GM12801 (cell line): ENCODE results near the gene SYT7.

Experiments used
- TF ChIP-seq, protein P1 (sequence below): IDR thresholded peaks from one replicate; pipeline ENCODE4 v1.5.1; 2011; ENCODE audit warnings: control low read depth; ENCODE audit not compliant: insufficient read length; ENCODE audit errors: extremely low read depth

Gene SYT7

DNA sequence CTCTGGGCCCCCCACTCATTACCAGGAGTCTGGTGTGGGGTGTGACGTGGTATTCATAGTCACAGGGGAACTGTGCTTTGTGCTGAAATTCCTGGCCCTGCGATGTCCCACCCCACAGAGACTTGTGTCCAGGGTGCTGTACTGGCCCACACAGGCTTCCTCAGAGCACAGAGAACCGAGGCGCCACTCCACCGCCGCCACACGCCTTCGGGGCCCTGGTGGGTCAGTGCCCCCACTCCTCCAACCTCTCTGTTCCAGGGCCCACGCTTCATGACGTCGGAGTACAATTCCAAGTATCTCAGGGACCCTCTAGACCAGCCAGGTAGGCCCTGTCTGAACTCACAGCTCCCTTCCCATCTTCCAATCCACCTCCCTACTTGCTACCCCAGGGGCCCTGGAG, 95.8 kb downstream of the SYT7 start:
- TF ChIP-seq, protein P1, sequence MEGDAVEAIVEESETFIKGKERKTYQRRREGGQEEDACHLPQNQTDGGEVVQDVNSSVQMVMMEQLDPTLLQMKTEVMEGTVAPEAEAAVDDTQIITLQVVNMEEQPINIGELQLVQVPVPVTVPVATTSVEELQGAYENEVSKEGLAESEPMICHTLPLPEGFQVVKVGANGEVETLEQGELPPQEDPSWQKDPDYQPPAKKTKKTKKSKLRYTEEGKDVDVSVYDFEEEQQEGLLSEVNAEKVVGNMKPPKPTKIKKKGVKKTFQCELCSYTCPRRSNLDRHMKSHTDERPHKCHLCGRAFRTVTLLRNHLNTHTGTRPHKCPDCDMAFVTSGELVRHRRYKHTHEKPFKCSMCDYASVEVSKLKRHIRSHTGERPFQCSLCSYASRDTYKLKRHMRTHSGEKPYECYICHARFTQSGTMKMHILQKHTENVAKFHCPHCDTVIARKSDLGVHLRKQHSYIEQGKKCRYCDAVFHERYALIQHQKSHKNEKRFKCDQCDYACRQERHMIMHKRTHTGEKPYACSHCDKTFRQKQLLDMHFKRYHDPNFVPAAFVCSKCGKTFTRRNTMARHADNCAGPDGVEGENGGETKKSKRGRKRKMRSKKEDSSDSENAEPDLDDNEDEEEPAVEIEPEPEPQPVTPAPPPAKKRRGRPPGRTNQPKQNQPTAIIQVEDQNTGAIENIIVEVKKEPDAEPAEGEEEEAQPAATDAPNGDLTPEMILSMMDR, result no peak

DNA sequence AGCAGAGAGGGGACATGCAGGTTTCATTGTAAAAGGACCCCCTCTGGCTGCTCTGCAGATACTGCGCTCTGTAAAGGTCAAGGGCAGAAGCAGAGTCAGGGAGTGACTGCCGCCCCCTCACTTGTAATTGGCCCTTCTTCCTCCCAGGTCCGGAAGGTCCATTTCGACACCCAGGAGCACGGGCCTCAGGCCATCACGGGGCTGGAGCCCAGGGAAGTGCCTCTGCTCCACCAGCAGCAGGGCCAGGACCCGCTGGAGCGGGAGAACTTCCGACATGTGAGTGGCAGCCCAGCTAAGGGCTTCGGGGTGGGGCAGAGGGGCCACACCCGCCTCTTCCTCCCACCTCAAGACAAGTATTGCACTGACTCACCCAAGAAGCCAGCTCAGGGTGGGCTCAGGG, 96.3 kb downstream of the SYT7 start:
- TF ChIP-seq, protein P1, result no peak

DNA sequence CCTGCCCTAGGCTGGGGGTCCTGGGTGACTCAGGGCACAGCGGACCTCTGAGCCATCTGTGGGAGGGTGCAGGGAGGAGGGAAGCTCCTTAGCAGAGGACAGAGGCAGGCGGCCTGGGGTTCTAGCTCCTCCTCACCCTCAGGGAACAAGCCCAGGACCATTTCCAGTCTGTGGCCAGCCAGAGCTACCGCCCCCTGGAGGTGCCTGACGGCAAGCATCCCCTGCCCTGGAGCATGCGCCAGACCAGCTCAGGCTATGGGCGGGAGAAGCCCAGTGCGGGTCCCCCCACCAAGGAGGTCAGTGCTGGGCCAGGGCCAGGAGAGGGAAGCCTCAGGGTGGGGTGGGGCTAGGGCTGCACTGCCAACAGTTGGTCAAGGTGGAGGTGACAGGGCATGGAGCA, 98.4 kb downstream of the SYT7 start:
- TF ChIP-seq, protein P1, result no peak

DNA sequence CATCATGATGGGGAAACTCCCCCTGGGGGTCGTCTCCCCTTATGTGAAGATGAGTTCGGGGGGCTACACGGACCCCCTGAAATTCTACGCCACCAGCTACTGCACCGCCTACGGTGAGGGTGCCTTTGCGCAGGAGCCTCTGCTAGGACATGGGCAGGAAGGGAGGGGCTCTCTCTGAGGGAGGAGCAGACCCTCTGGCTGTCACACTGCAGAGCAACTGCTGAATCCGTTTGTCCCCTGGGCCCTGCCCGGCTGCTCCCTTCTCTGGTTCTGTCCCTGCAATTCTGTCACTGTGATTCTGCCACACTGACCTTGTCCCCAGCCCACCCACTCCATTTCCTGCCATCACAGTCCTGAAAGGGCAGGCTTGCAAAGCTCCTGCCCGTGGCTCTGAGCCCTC, 99.1 kb downstream of the SYT7 start:
- TF ChIP-seq, protein P1, result no peak

DNA sequence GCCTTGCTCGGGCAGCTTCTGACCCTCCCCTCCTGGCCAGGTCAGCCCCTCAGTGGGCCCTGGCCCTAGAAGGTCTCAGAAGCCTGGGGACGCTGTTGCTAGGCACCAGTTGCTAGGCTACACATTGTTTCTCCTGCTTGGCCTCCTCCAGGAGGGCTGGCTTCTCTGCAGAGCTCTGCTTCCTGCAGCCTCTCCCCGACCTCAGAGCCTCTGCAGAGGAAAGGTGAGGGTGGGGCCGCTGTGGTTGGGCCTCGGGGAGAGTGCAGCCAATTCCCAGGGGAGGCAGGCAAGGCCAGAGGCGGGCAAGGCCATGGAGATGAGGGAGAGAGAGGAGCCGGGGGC, 99.9 kb downstream of the SYT7 start:
- TF ChIP-seq, protein P1, result no peak

DNA sequence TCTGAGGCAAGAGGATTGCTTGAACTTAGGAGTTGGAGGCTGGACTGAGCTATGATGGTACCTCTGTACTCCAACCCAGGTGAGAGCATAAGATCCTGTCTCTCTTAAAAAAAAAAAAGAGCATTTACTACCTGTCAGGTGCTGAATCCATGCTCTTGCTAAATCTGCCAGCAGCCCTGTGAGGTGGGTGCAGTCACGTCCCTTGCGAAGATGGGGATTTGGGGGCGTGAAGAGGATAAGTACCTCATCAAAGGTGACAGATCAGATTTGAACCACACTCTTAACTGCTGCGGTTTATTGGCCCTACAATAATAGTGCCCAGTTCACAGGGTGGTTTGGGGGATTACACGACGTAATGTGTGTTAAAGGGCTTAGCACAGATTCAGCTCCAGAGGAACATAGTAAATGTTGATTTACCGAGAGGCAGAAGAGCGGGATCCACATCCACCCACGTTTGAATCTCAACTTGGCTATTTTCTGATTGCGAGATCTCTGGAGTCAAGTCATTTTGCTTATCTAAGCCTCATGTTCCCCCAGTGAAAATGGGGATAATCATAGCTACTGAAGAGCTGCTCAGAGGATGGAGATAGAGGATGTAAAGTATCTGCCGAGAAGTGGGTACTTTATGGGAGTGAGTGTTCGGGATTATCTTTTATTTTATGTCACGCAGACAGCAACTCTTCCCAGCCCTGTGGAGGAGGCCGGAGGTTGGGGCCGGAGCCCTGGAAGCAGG, 100.4 kb downstream of the SYT7 start:
- TF ChIP-seq, protein P1, result no peak

DNA sequence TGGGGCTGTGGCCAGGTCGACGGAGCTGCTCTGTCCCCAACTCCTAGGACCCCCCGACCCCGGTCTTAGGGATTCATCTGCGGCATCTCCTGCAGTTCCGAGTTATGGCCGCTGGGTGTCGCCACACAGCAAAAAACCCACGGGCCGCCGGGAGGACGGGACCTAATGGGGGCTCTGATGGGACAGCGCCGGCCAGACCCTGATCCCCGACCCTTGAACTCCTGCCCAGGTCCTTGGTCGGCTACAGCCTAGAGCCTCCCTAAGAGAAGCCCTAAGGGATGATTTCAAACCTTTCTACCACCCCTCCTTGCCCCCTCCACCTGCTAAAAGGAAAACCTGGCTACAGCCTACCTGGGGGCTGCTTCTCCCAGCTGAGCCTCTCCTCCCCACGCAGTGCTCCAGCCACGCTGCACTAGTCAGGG, 103.1 kb downstream of the SYT7 start:
- TF ChIP-seq, protein P1, result no peak
